T-helper 2 cell (primary cell): Measurements from ENCODE around the gene TCF4.

ENCODE experiments used
- DNase-seq, 5 experiments: peaks; one replicate each; pipeline versions ENCODE4 v3.0.0 to v3.0.0-alpha.2; 2012 to 2022

The TCF4 gene

GRCh38 chr18:55543130-55543704, 44.8 kb downstream of the TCF4 start:
- no peak for DNase-seq

GRCh38 chr18:55541571-55541970, 46.4 kb downstream of the TCF4 start:
- DNase-seq = no peak

- no peak for DNase-seq
Observed at GRCh38 chr18:55539240-55539639, 48.8 kb downstream of the TCF4 start.

- DNase-seq = no peak
Observed at GRCh38 chr18:55534996-55535395, 53.0 kb downstream of the TCF4 start.

GRCh38 chr18:55534547-55534946, 53.4 kb downstream of the TCF4 start:
- DNase-seq = peak in 1 of 5 experiments; percentile 2

- no peak for DNase-seq
Observed at GRCh38 chr18:55530166-55530565, 57.8 kb downstream of the TCF4 start.

- DNase-seq = no peak
Observed at GRCh38 chr18:55529581-55529980, 58.4 kb downstream of the TCF4 start.

- DNase-seq = no peak
Observed at GRCh38 chr18:55525845-55526244, 62.1 kb downstream of the TCF4 start.

- DNase-seq = no peak
Observed at GRCh38 chr18:55524353-55525073, 63.5 kb downstream of the TCF4 start.

- DNase-seq = no peak
Observed at GRCh38 chr18:55523001-55523400, 65.0 kb downstream of the TCF4 start.

GRCh38 chr18:55522011-55522410, 66.0 kb downstream of the TCF4 start:
- peak in 1 of 5 experiments; percentile 26 for DNase-seq

- DNase-seq = no peak
Observed at GRCh38 chr18:55517055-55517454, 70.9 kb downstream of the TCF4 start.

- no peak for DNase-seq
Observed at GRCh38 chr18:55515941-55516710, 71.9 kb downstream of the TCF4 start.

- DNase-seq = no peak
Observed at GRCh38 chr18:55515214-55515613, 72.8 kb downstream of the TCF4 start.

GRCh38 chr18:55513161-55513560, 74.8 kb downstream of the TCF4 start:
- no peak for DNase-seq

- no peak for DNase-seq
Observed at GRCh38 chr18:55511277-55511676, 76.7 kb downstream of the TCF4 start.

- no peak for DNase-seq
Observed at GRCh38 chr18:55510809-55511208, 77.2 kb downstream of the TCF4 start.

GRCh38 chr18:55509631-55510324, 78.2 kb downstream of the TCF4 start:
- peak in 1 of 5 experiments; percentile 13 for DNase-seq

GRCh38 chr18:55508651-55509050, 79.3 kb downstream of the TCF4 start:
- DNase-seq = no peak

GRCh38 chr18:55506074-55506473, 81.9 kb downstream of the TCF4 start:
- DNase-seq = no peak

GRCh38 chr18:55504808-55505207, 83.2 kb downstream of the TCF4 start:
- DNase-seq = no peak

- DNase-seq = no peak
Observed at GRCh38 chr18:55503167-55503820, 84.7 kb downstream of the TCF4 start.
